A549 (cell line): ENCODE data around the gene ZCWPW1. TPM values are rescaled to one million over a fixed set of nuclear protein-coding genes. Genes with fewer than 3 reads are reported as not detected.

ENCODE experiments used
- ATAC-seq, 2 experiments: fragments of 200-7000 bp in 1 of 2; fragments of >200 bp in 1 of 2; cut with Nextera tagmentation in 1 of 2; cut with Tn5 transposase in 1 of 2; 3 replicates each; pipeline versions ENCODE4 v1.8.0 to v1.9.1; 2018 to 2020; ENCODE audit warnings: mild to moderate bottlenecking in 1 of 2, moderate library complexity in 1 of 2
- CTCF ChIA-PET: fragments of 300-600 bp; sonication (Branson Sonifier 250); formaldehyde crosslinking; extraction: SDS; loops from one replicate; lab custom pipeline; 2021; ENCODE audit warnings: antibody characterized with exemption, inconsistent platforms; lab: Yijun Ruan, JAX
- POLR2A ChIA-PET: fragments of 350-600 bp; formaldehyde crosslinking; extraction: SDS; loops from one replicate; lab custom pipeline; 2021; ENCODE audit warnings: antibody characterized with exemption, inconsistent platforms; lab: Yijun Ruan, JAX
- DNase-seq, 2 experiments: peaks; one replicate each; pipeline versions ENCODE4 v3.0.0 to v3.0.0-alpha.2; 2011 to 2016; ENCODE audit warnings: low read depth in 1 of 2, low spot score in 1 of 2
- FAIRE-seq: peaks from 2 replicates; lab custom pipeline; 2011; peaks lifted over from hg19 to GRCh38; lab: Jason Lieb, UNC
- H3K27ac ChIP-seq, 2 experiments: fragments of >200 bp; sonication (Bioruptor Twin); formaldehyde crosslinking; 3 replicates each; pipeline ENCODE4 v1.5.1; 2016 to 2017
- H3K4me1 ChIP-seq: fragments of >200 bp; sonication (Bioruptor Twin); formaldehyde crosslinking; 3 replicates; pipeline ENCODE4 v1.6.1; 2016
- H3K4me2 ChIP-seq: fragments of >200 bp; sonication (Bioruptor Twin); formaldehyde crosslinking; 3 replicates; pipeline ENCODE4 v1.6.1; 2016
- H3K4me3 ChIP-seq: fragments of >200 bp; sonication (Bioruptor Twin); formaldehyde crosslinking; 3 replicates; pipeline ENCODE4 v1.5.1; 2016
- H3K9me3 ChIP-seq: fragments of >200 bp; sonication (Bioruptor Twin); formaldehyde crosslinking; 3 replicates; pipeline ENCODE4 v1.6.1; 2016
- CBX2 ChIP-seq: fragments of 200-600 bp; sonication (generic); IDR thresholded peaks from 2 replicates; pipeline ENCODE4 v1.6.1; 2016; ENCODE audit warnings: low read depth, mild to moderate bottlenecking, borderline replicate concordance
- EHMT2 ChIP-seq: fragments of 200-600 bp; sonication (generic); IDR thresholded peaks from 2 replicates; pipeline ENCODE4 v1.6.1; 2016; ENCODE audit warnings: antibody characterized with exemption, low read depth, mild to moderate bottlenecking, moderate library complexity
- EP300 ChIP-seq, 2 experiments: fragments of >200 bp; sonication (Bioruptor Twin); formaldehyde crosslinking; IDR thresholded peaks; 2 replicates in 1 of 2; 3 replicates in 1 of 2; pipeline ENCODE4 v1.6.1; 2016 to 2017
- FOSB ChIP-seq: fragments of 250-450 bp; sonication (Bioruptor Pico); IDR thresholded peaks from 2 replicates; pipeline ENCODE4 v1.5.0; 2020; ENCODE audit warnings: mild to moderate bottlenecking, moderate library complexity
- FOSL2 ChIP-seq, 2 experiments: fragments of 450-650 bp in 1 of 2; fragments of >200 bp in 1 of 2; sonication (Bioruptor Twin) in 1 of 2; formaldehyde crosslinking; IDR thresholded peaks; 2 replicates each; pipeline versions ENCODE4 v1.5.0 to v1.6.1; 2016 to 2020; ENCODE audit warnings: mild to moderate bottlenecking in 1 of 2, moderate library complexity in 1 of 2
- FOXS1 ChIP-seq: fragments of 250-450 bp; sonication (Bioruptor Pico); IDR thresholded peaks from 2 replicates; pipeline ENCODE4 v1.5.0; 2020; ENCODE audit warnings: mild to moderate bottlenecking, moderate library complexity
- GATA3 ChIP-seq: IDR thresholded peaks from 2 replicates; pipeline ENCODE4 v1.6.1; 2012; ENCODE audit warnings: borderline replicate concordance
- HDAC2 ChIP-seq: fragments of 200-600 bp; sonication (generic); IDR thresholded peaks from 2 replicates; pipeline ENCODE4 v1.6.1; 2016
- HEYL ChIP-seq: fragments of 250-450 bp; sonication (Bioruptor Pico); IDR thresholded peaks from 2 replicates; pipeline ENCODE4 v1.8.0; 2021; ENCODE audit warnings: mild to moderate bottlenecking, moderate library complexity
- HOXB13 ChIP-seq: fragments of 250-450 bp; sonication (Bioruptor Pico); IDR thresholded peaks from 2 replicates; pipeline ENCODE4 v1.5.0; 2020; ENCODE audit warnings: low read depth, mild to moderate bottlenecking, moderate library complexity
- HOXB5 ChIP-seq: fragments of 250-450 bp; sonication (Bioruptor Pico); IDR thresholded peaks from 2 replicates; pipeline ENCODE4 v1.5.0; 2020; ENCODE audit warnings: mild to moderate bottlenecking, moderate library complexity
- JUN ChIP-seq, 2 experiments: fragments of >200 bp; sonication (Bioruptor Twin); formaldehyde crosslinking; IDR thresholded peaks; 2 replicates in 1 of 2; 3 replicates in 1 of 2; pipeline ENCODE4 v1.6.1; 2016 to 2017
- KDM1A ChIP-seq: fragments of 200-600 bp; sonication (generic); IDR thresholded peaks from 2 replicates; pipeline ENCODE4 v1.6.1; 2016; ENCODE audit warnings: low read depth, mild to moderate bottlenecking
- MAZ ChIP-seq: fragments of 150-350 bp; IDR thresholded peaks from 2 replicates; pipeline ENCODE4 v1.6.1; 2014; ENCODE audit warnings: antibody characterized with exemption, low read depth, low read length, borderline replicate concordance
- MYC ChIP-seq: IDR thresholded peaks from 2 replicates; pipeline ENCODE4 v1.6.1; 2012; ENCODE audit warnings: mild to moderate bottlenecking, inconsistent platforms, low read length, improper control_type of control experiment, borderline replicate concordance
- NFE2L2 ChIP-seq: fragments of 150-350 bp; conservative IDR thresholded peaks from 2 replicates; pipeline ENCODE4 v1.6.1; 2014; ENCODE audit warnings: low read length
- NPAS2 ChIP-seq: fragments of 250-450 bp; sonication (Bioruptor Pico); IDR thresholded peaks from 2 replicates; pipeline ENCODE4 v1.8.0; 2022; ENCODE audit warnings: mild to moderate bottlenecking, moderate library complexity, borderline replicate concordance
- NR3C1 ChIP-seq: fragments of >200 bp; sonication (Bioruptor Twin); formaldehyde crosslinking; IDR thresholded peaks from 3 replicates; pipeline ENCODE4 v1.6.1; 2017
- PHF8 ChIP-seq: fragments of 200-600 bp; sonication (generic); IDR thresholded peaks from 2 replicates; pipeline ENCODE4 v1.6.1; 2016; ENCODE audit warnings: low read depth, mild to moderate bottlenecking, antibody characterized with exemption, moderate library complexity, borderline replicate concordance
- POLR2A ChIP-seq: IDR thresholded peaks from 2 replicates; pipeline ENCODE4 v1.6.1; 2012; ENCODE audit warnings: mild to moderate bottlenecking, low read length
- POLR2AphosphoS2 ChIP-seq: conservative IDR thresholded peaks from 2 replicates; pipeline ENCODE4 v1.6.1; 2012; ENCODE audit warnings: low read length, improper control_type of control experiment, inconsistent platforms
- RAD21 ChIP-seq, 2 experiments: fragments of >200 bp in 1 of 2; sonication (Bioruptor Twin) in 1 of 2; formaldehyde crosslinking in 1 of 2; IDR thresholded peaks in 1 of 2; conservative IDR thresholded peaks in 1 of 2; 2 replicates in 1 of 2; 3 replicates in 1 of 2; pipeline ENCODE4 v1.6.1; 2012 to 2018; ENCODE audit warnings: inconsistent platforms in 1 of 2
- RFX5 ChIP-seq: fragments of 450-650 bp; IDR thresholded peaks from 2 replicates; pipeline ENCODE4 v1.7.1; 2014; ENCODE audit warnings: antibody characterized with exemption, mild to moderate bottlenecking, moderate library complexity
- RNF2 ChIP-seq: fragments of 200-600 bp; sonication (generic); IDR thresholded peaks from 2 replicates; pipeline ENCODE4 v1.6.1; 2016; ENCODE audit warnings: low read depth, mild to moderate bottlenecking, antibody characterized with exemption, moderate library complexity, borderline replicate concordance
- TFCP2L1 ChIP-seq: fragments of 250-450 bp; sonication (Bioruptor Pico); IDR thresholded peaks from 2 replicates; pipeline ENCODE4 v1.5.0; 2021; ENCODE audit warnings: mild to moderate bottlenecking
- TP53 ChIP-seq: fragments of 250-450 bp; sonication (Bioruptor Pico); IDR thresholded peaks from 2 replicates; pipeline ENCODE4 v1.5.0; 2021; ENCODE audit warnings: mild to moderate bottlenecking, moderate library complexity
- ZC3H11A ChIP-seq: fragments of 450-650 bp; IDR thresholded peaks from 2 replicates; pipeline ENCODE4 v1.6.1; 2014; ENCODE audit warnings: antibody characterized with exemption, mild to moderate bottlenecking
- ZFP36 ChIP-seq: fragments of 450-650 bp; IDR thresholded peaks from 2 replicates; pipeline ENCODE4 v1.6.1; 2014; ENCODE audit warnings: borderline replicate concordance; ENCODE audit not compliant: partially characterized antibody
- ZNF302 ChIP-seq: fragments of 250-450 bp; sonication (Bioruptor Pico); IDR thresholded peaks from 2 replicates; pipeline ENCODE4 v1.9.0; 2021; ENCODE audit warnings: inconsistent platforms, mild to moderate bottlenecking, moderate library complexity
- WGBS: methylation state at CpG from one replicate; pipeline ENCODE4 v1.1.6; 2017; ENCODE audit errors: missing lambda C conversion rate; 5-methylcytosine and 5-hydroxymethylcytosine counted together
- polyA plus RNA-seq, 4 experiments: library from polyadenylated mRNA; depleted of rRNA in 3 of 4; stranded (reverse); fragments of >200 nt; fragmentation: RNase III in 1 of 4; extraction: RNeasy Plus Mini Kit Qiagen cat#74134 plus additional on column Dnase treatment in 1 of 4; gene quantifications; 2 replicates in 3 of 4; 3 replicates in 1 of 4; pipeline ENCODE4 v1.2.3, GENCODE V29; 2011 to 2017
- TF ChIP-seq, protein P1 (sequence below): IDR thresholded peaks from 2 replicates; pipeline ENCODE4 v1.6.1; 2012
- TF ChIP-seq, protein P2 (sequence below): fragments of >200 bp; sonication (Bioruptor Twin); formaldehyde crosslinking; IDR thresholded peaks from 2 replicates; pipeline ENCODE4 v1.6.1; 2016
- TF ChIP-seq, protein P3 (sequence below): fragments of 250-450 bp; sonication (Bioruptor Pico); IDR thresholded peaks from 2 replicates; pipeline ENCODE4 v1.5.0; 2021; ENCODE audit warnings: mild to moderate bottlenecking, moderate library complexity, borderline replicate concordance
- TF ChIP-seq, protein P4 (sequence below): fragments of >200 bp; sonication (Bioruptor Twin); formaldehyde crosslinking; IDR thresholded peaks from 3 replicates; pipeline ENCODE4 v1.5.1; 2016
- TF ChIP-seq, protein P5 (sequence below): fragments of 450-650 bp; IDR thresholded peaks from 2 replicates; pipeline ENCODE4 v1.6.1; 2014; ENCODE audit warnings: antibody characterized with exemption
- TF ChIP-seq, protein P6 (sequence below): fragments of >200 bp; sonication (Bioruptor Twin); formaldehyde crosslinking; IDR thresholded peaks from 3 replicates; pipeline ENCODE4 v1.6.1; 2016

The ZCWPW1 gene
- polyA plus RNA-seq, 2 of the 4 experiments (the other 2 are of a cell fraction) = 2.0 to 4.2 TPM

DNA sequence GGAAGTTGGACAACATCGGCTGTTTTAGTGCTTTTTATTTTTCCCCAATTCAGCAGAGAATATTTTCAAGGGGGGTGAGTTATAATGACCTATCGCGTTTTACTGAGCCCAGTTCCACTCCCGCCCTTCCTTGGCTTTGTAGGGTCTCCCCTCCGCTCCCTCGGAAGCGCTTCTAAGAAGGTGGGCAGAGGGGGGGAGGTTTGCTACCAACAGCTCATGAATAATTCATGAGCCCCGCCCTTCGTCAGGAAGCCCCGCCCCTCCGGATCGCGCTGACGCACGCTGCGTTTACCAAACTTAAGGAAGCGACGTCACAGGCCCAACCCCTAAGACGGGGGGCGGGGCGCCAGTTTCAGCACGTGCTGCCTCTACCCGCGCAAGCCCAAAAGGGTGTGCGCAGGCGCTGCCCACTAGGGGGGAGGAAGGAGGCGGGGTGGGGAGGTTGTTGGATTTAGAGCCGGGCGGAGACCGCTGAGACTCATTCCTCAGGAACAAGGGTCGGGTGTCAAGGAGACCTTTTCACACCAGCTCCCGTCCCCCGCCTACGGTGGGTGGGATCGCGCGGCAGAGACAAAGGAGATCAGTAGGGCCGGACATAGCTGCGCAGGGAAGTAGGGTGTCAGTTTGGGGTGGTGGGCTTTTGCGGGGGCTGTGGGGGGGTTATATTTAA, 599 bp upstream of the ZCWPW1 start:
- peak overlapping the region; percentile 86 for H3K4me3 ChIP-seq
- peak; percentile 93 to 100 for DNase-seq
- CTCF ChIA-PET = interaction anchor here (1.0 to 1.8 kb wide), 5 partner anchors 11 to 54 kb away, joined by 3 to 7 read pairs (median 3); no protein-coding TSS in a partner anchor
- 1% methylated on average over 20 of the region's 40 CpGs for WGBS
- H3K9me3 ChIP-seq = peaks cover 5% of the 10 kb centered on the region; the same call in 1 of the 3 replicates
- peak; percentile 28 for FAIRE-seq
- H3K27ac ChIP-seq = peak overlapping the region; percentile 93 to 100
- peak; percentile 63 to 73 for ATAC-seq
- peak overlapping the region; percentile 88 for H3K4me2 ChIP-seq
- POLR2A ChIA-PET = interaction anchor here (0.5 to 2.8 kb wide), 48 partner anchors 8 to 1538 kb away, joined by 3 to 23 read pairs (median 6); partner anchors contain the start of genes AGFG2, BUD31, COPS6 and FBXO24
- H3K4me1 ChIP-seq = peaks cover 26% of the 10 kb centered on the region; the same call in 2 of the 3 replicates
- TF ChIP-seq JUN (IDR thresholded peaks at IDR 0.05) = peak; percentile 51 to 71; a peak in 3 of 5 replicates
- TF ChIP-seq, protein P1, sequence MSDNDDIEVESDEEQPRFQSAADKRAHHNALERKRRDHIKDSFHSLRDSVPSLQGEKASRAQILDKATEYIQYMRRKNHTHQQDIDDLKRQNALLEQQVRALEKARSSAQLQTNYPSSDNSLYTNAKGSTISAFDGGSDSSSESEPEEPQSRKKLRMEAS = peak; percentile 97
- TF ChIP-seq HOXB5 (CRISPR knock-in tag) = 0 out of 2 replicates have a peak, but pooled peaks have one; percentile 32
- TF ChIP-seq RFX5 = no peak
- TF ChIP-seq NR3C1 = no peak
- no peak for TF ChIP-seq POLR2AphosphoS2
- no peak for TF ChIP-seq HOXB13 (CRISPR knock-in tag)
- TF ChIP-seq FOXS1 (CRISPR knock-in tag) = no peak
- peak; percentile 98 for TF ChIP-seq MYC
- TF ChIP-seq CBX2 = no peak
- peak; percentile 95 for TF ChIP-seq MAZ
- no peak for TF ChIP-seq ZFP36
- TF ChIP-seq FOSL2 (IDR thresholded peaks at IDR 0.05) = no peak
- no peak; the same call in 1 of the 2 replicates for TF ChIP-seq FOSL2 (CRISPR knock-in tag; IDR thresholded peaks at IDR 0.05)
- TF ChIP-seq, protein P2, sequence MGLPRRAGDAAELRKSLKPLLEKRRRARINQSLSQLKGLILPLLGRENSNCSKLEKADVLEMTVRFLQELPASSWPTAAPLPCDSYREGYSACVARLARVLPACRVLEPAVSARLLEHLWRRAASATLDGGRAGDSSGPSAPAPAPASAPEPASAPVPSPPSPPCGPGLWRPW = no peak
- TF ChIP-seq, protein P3, sequence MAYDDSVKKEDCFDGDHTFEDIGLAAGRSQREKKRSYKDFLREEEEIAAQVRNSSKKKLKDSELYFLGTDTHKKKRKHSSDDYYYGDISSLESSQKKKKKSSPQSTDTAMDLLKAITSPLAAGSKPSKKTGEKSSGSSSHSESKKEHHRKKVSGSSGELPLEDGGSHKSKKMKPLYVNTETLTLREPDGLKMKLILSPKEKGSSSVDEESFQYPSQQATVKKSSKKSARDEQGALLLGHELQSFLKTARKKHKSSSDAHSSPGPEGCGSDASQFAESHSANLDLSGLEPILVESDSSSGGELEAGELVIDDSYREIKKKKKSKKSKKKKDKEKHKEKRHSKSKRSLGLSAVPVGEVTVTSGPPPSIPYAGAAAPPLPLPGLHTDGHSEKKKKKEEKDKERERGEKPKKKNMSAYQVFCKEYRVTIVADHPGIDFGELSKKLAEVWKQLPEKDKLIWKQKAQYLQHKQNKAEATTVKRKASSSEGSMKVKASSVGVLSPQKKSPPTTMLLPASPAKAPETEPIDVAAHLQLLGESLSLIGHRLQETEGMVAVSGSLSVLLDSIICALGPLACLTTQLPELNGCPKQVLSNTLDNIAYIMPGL (CRISPR knock-in tag) = peak; percentile 74; the same call in 1 of the 2 replicates
- no peak for TF ChIP-seq EHMT2
- TF ChIP-seq RAD21 (conservative IDR thresholded peaks at IDR 0.05 in 1 of 2, IDR thresholded peaks at IDR 0.05 in 1 of 2) = no peak
- peak; percentile 44; the same call in 1 of the 2 replicates for TF ChIP-seq PHF8
- no peak for TF ChIP-seq ZC3H11A
- TF ChIP-seq, protein P4, sequence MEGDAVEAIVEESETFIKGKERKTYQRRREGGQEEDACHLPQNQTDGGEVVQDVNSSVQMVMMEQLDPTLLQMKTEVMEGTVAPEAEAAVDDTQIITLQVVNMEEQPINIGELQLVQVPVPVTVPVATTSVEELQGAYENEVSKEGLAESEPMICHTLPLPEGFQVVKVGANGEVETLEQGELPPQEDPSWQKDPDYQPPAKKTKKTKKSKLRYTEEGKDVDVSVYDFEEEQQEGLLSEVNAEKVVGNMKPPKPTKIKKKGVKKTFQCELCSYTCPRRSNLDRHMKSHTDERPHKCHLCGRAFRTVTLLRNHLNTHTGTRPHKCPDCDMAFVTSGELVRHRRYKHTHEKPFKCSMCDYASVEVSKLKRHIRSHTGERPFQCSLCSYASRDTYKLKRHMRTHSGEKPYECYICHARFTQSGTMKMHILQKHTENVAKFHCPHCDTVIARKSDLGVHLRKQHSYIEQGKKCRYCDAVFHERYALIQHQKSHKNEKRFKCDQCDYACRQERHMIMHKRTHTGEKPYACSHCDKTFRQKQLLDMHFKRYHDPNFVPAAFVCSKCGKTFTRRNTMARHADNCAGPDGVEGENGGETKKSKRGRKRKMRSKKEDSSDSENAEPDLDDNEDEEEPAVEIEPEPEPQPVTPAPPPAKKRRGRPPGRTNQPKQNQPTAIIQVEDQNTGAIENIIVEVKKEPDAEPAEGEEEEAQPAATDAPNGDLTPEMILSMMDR = no peak
- TF ChIP-seq, protein P5, sequence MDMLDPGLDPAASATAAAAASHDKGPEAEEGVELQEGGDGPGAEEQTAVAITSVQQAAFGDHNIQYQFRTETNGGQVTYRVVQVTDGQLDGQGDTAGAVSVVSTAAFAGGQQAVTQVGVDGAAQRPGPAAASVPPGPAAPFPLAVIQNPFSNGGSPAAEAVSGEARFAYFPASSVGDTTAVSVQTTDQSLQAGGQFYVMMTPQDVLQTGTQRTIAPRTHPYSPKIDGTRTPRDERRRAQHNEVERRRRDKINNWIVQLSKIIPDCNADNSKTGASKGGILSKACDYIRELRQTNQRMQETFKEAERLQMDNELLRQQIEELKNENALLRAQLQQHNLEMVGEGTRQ = peak; percentile 92
- TF ChIP-seq NFE2L2 = no peak; the same call in 1 of the 2 replicates
- TF ChIP-seq TP53 (CRISPR knock-in tag) = 0 out of 2 replicates have a peak, but pooled peaks have one; percentile 69
- TF ChIP-seq, protein P6, sequence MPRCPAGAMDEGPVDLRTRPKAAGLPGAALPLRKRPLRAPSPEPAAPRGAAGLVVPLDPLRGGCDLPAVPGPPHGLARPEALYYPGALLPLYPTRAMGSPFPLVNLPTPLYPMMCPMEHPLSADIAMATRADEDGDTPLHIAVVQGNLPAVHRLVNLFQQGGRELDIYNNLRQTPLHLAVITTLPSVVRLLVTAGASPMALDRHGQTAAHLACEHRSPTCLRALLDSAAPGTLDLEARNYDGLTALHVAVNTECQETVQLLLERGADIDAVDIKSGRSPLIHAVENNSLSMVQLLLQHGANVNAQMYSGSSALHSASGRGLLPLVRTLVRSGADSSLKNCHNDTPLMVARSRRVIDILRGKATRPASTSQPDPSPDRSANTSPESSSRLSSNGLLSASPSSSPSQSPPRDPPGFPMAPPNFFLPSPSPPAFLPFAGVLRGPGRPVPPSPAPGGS = peak; percentile 51; the same call in 1 of the 3 replicates
- TF ChIP-seq NPAS2 (CRISPR knock-in tag) = no peak
- TF ChIP-seq RNF2 = no peak
- peak; percentile 47; the same call in 1 of the 2 replicates for TF ChIP-seq GATA3
- no peak for TF ChIP-seq TFCP2L1
- TF ChIP-seq EP300 (IDR thresholded peaks at IDR 0.05) = no peak
- peak; percentile 93 for TF ChIP-seq POLR2A
- no peak for TF ChIP-seq HEYL (CRISPR knock-in tag)
- TF ChIP-seq FOSB (CRISPR knock-in tag) = no peak; the same call in none of the 2 replicates
- TF ChIP-seq KDM1A = no peak
- no peak for TF ChIP-seq ZNF302 (CRISPR knock-in tag)
- TF ChIP-seq HDAC2 = no peak
